IMR-90 (cell line): ENCODE measurements around the gene C16orf92. TPM values are rescaled to one million over a fixed set of nuclear protein-coding genes. Genes with fewer than 3 reads are reported as not detected.

ENCODE experiments used
- ATAC-seq: fragments of 200-7000 bp; cut with Tn5 transposase; 2 replicates; pipeline ENCODE4 v1.9.1; 2020; ENCODE audit warnings: low read depth, mild to moderate bottlenecking, moderate library complexity
- BruUV-seq: library from RNA; stranded (reverse); fragments of 400-500 nt; replicated peaks from 2 replicates; lab custom pipeline; 2021; lab: Mats Ljungman, UMichigan
- CTCF ChIA-PET: fragments of 300-600 bp; formaldehyde crosslinking; extraction: SDS; loops from one replicate; lab custom pipeline; 2021; ENCODE audit warnings: antibody characterized with exemption; lab: Yijun Ruan, JAX
- POLR2A ChIA-PET: fragments of 300-600 bp; sonication (Branson Sonifier 250); formaldehyde crosslinking; loops from one replicate; lab custom pipeline; 2022; ENCODE audit warnings: antibody characterized with exemption; ENCODE audit not compliant: unreplicated experiment; lab: Charles Lee
- DNase-seq: peaks from one replicate; pipeline ENCODE4 v3.0.0; 2013
- H2AFZ ChIP-seq: replicated peaks from 2 replicates; pipeline ENCODE3; 2013; ENCODE audit warnings: low read length, mild to moderate bottlenecking; ENCODE audit not compliant: poor library complexity
- H2AK5ac ChIP-seq: 2 replicates; pipeline ENCODE4 v1.6.1; 2013; ENCODE audit warnings: low read depth, low read length, inconsistent platforms
- H2AK9ac ChIP-seq: replicated peaks from 2 replicates; pipeline ENCODE3; 2013; ENCODE audit warnings: mild to moderate bottlenecking, low read depth, low read length, moderate library complexity; ENCODE audit not compliant: poor library complexity
- H2BK120ac ChIP-seq: 2 replicates; pipeline ENCODE4 v1.6.1; 2013; ENCODE audit warnings: low read depth, low read length, inconsistent platforms
- H2BK15ac ChIP-seq: 3 replicates; pipeline ENCODE4 v1.6.1; 2013; ENCODE audit warnings: low read depth, low read length, inconsistent platforms
- H2BK20ac ChIP-seq: 2 replicates; pipeline ENCODE4 v1.6.1; 2013; ENCODE audit warnings: low read depth, mild to moderate bottlenecking, inconsistent platforms, low read length, moderate library complexity
- H2BK5ac ChIP-seq: 2 replicates; pipeline ENCODE4 v1.6.1; 2013; ENCODE audit warnings: mild to moderate bottlenecking, low read depth, low read length, inconsistent platforms; ENCODE audit not compliant: poor library complexity, severe bottlenecking
- H3K14ac ChIP-seq: replicated peaks from 2 replicates; pipeline ENCODE4 v1.6.1; 2013; ENCODE audit warnings: low read depth, low read length, inconsistent platforms
- H3K18ac ChIP-seq: 2 replicates; pipeline ENCODE4 v1.6.1; 2013; ENCODE audit warnings: low read depth, low read length, control low read depth
- H3K23ac ChIP-seq: 2 replicates; pipeline ENCODE4 v1.6.1; 2013; ENCODE audit warnings: low read depth, low read length, inconsistent platforms
- H3K27ac ChIP-seq: 2 replicates; pipeline ENCODE4 v1.5.1; 2013; ENCODE audit warnings: mild to moderate bottlenecking, control low read depth, low read length; ENCODE audit not compliant: insufficient read depth
- H3K27me3 ChIP-seq: 2 replicates; pipeline ENCODE4 v1.6.1; 2013; ENCODE audit warnings: low read length; ENCODE audit not compliant: control insufficient read depth, insufficient read depth
- H3K36me3 ChIP-seq: 2 replicates; pipeline ENCODE4 v1.6.1; 2013; ENCODE audit warnings: low read length, mixed read lengths; ENCODE audit not compliant: control insufficient read depth, insufficient read depth
- H3K4ac ChIP-seq: 2 replicates; pipeline ENCODE4 v1.6.1; 2013; ENCODE audit warnings: low read depth, low read length, inconsistent platforms
- H3K4me1 ChIP-seq: 2 replicates; pipeline ENCODE4 v1.6.1; 2013; ENCODE audit warnings: low read length, mixed read lengths; ENCODE audit not compliant: control insufficient read depth, insufficient read depth
- H3K4me2 ChIP-seq: 2 replicates; pipeline ENCODE4 v1.6.1; 2013; ENCODE audit warnings: low read depth, mild to moderate bottlenecking, control low read depth, low read length, moderate library complexity
- H3K4me3 ChIP-seq: 2 replicates; pipeline ENCODE4 v1.5.1; 2013; ENCODE audit warnings: low read depth, mild to moderate bottlenecking, control low read depth, low read length, moderate library complexity; ENCODE audit not compliant: insufficient read depth
- H3K56ac ChIP-seq: 2 replicates; pipeline ENCODE4 v1.6.1; 2013; ENCODE audit warnings: low read length, inconsistent platforms; ENCODE audit not compliant: insufficient read depth; ENCODE audit errors: extremely low read depth
- H3K79me1 ChIP-seq, 2 experiments: 2 replicates each; pipeline ENCODE4 v1.6.1; 2013; ENCODE audit warnings: low read length in 2 of 2, inconsistent platforms in 1 of 2, low read depth in 1 of 2
- H3K9ac ChIP-seq: 2 replicates; pipeline ENCODE4 v1.6.1; 2013; ENCODE audit warnings: low read depth, low read length, control low read depth
- H3K9me1 ChIP-seq: 2 replicates; pipeline ENCODE4 v1.6.1; 2013; ENCODE audit warnings: low read length, inconsistent platforms; ENCODE audit not compliant: insufficient read depth
- H3K9me3 ChIP-seq: 2 replicates; pipeline ENCODE4 v1.6.1; 2013; ENCODE audit warnings: low read length; ENCODE audit not compliant: control insufficient read depth, insufficient read depth
- H4K20me1 ChIP-seq: 2 replicates; pipeline ENCODE4 v1.6.1; 2013; ENCODE audit warnings: low read length, inconsistent platforms; ENCODE audit not compliant: insufficient read depth
- H4K5ac ChIP-seq: 2 replicates; pipeline ENCODE4 v1.6.1; 2013; ENCODE audit warnings: mild to moderate bottlenecking, low read depth, low read length, control low read depth
- H4K8ac ChIP-seq, 2 experiments: 2 replicates each; pipeline ENCODE4 v1.6.1; 2013; ENCODE audit warnings: low read depth in 2 of 2, low read length in 2 of 2, control low read depth in 1 of 2, inconsistent platforms in 1 of 2
- H4K91ac ChIP-seq: 2 replicates; pipeline ENCODE4 v1.6.1; 2013; ENCODE audit warnings: low read depth, low read length, inconsistent platforms; ENCODE audit not compliant: insufficient read depth
- BHLHE40 ChIP-seq: fragments of 150-350 bp; IDR thresholded peaks from 2 replicates; pipeline ENCODE4 v1.6.1; 2016; ENCODE audit warnings: mild to moderate bottlenecking, low read depth, low read length
- CHD1 ChIP-seq: IDR thresholded peaks from 2 replicates; pipeline ENCODE4 v1.6.1; 2012; ENCODE audit warnings: low read depth, low read length, improper control_type of control experiment
- FOS ChIP-seq: fragments of 150-350 bp; IDR thresholded peaks from 2 replicates; pipeline ENCODE4 v1.6.1; 2016; ENCODE audit warnings: low read depth, low read length
- MAZ ChIP-seq: IDR thresholded peaks from 2 replicates; pipeline ENCODE4 v1.6.1; 2012; ENCODE audit warnings: low read depth, mild to moderate bottlenecking, low read length, improper control_type of control experiment, moderate library complexity, borderline replicate concordance
- NFE2L2 ChIP-seq: fragments of 150-350 bp; IDR thresholded peaks from 2 replicates; pipeline ENCODE4 v1.6.1; 2016; ENCODE audit warnings: low read depth, mild to moderate bottlenecking, low read length
- POLR2A ChIP-seq: IDR thresholded peaks from 2 replicates; pipeline ENCODE4 v1.6.1; 2012; ENCODE audit warnings: mild to moderate bottlenecking, low read depth, low read length
- RCOR1 ChIP-seq: IDR thresholded peaks from 2 replicates; pipeline ENCODE4 v1.6.1; 2012; ENCODE audit warnings: mild to moderate bottlenecking, low read length, improper control_type of control experiment; ENCODE audit not compliant: insufficient replicate concordance
- WGBS, 2 experiments: methylation state at CpG; one replicate each; pipeline versions ENCODE4 v1.1.5 to v1.1.7; 2013; ENCODE audit warnings: missing lambda C conversion rate in 2 of 2; ENCODE audit not compliant: insufficient read length in 1 of 2; ENCODE audit errors: extremely low coverage in 2 of 2; 5-methylcytosine and 5-hydroxymethylcytosine counted together
- dilution Hi-C: fragments of 300-500 bp; cut with HindIII; formaldehyde crosslinking; loops from one replicate; pipeline ENCODE4 v1.14.3; 2018; ENCODE audit warnings: low sequenced_read_pairs; ENCODE audit not compliant: unreplicated experiment
- in situ Hi-C: fragments of 300-500 bp; cut with MboI; formaldehyde crosslinking; loops from 3 replicates; pipeline ENCODE4 v1.14.3; 2019; ENCODE audit warnings: low sequenced_read_pairs, inconsistent platforms, mixed read lengths
- intact Hi-C: fragments of 100-400 bp; cut with micrococcal nuclease; formaldehyde crosslinking; loops from 2 replicates; pipeline ENCODE4 v1.10.0; 2022
- polyA plus RNA-seq, 3 experiments: library from polyadenylated mRNA; depleted of rRNA; stranded (reverse); fragments of >200 nt; gene quantifications; 2 replicates each; pipeline ENCODE4 v1.2.3, GENCODE V29; 2012; ENCODE audit warnings: low replicate concordance in 1 of 3
- total RNA-seq: library from RNA; depleted of rRNA; stranded (reverse); fragments of >200 nt; gene quantifications from 2 replicates; pipeline ENCODE4 v1.2.3, GENCODE V29; 2012
- TF ChIP-seq, protein P1 (sequence below): fragments of 150-350 bp; IDR thresholded peaks from 2 replicates; pipeline ENCODE4 v1.6.1; 2016; ENCODE audit warnings: low read depth, mild to moderate bottlenecking, low read length, moderate library complexity, borderline replicate concordance
- TF ChIP-seq, protein P2 (sequence below): fragments of 150-350 bp; IDR thresholded peaks from 2 replicates; pipeline ENCODE4 v1.6.1; 2017; ENCODE audit warnings: mild to moderate bottlenecking, antibody characterized with exemption, low read length, low read depth
- TF ChIP-seq, protein P3 (sequence below): conservative IDR thresholded peaks from 2 replicates; pipeline ENCODE4 v1.5.1; 2012; ENCODE audit warnings: mild to moderate bottlenecking, low read depth, low read length, improper control_type of control experiment

The C16orf92 gene
- total and polyA plus RNA-seq, 2 of the 4 experiments (the other 2 are of a cell fraction), result not detected

DNA sequence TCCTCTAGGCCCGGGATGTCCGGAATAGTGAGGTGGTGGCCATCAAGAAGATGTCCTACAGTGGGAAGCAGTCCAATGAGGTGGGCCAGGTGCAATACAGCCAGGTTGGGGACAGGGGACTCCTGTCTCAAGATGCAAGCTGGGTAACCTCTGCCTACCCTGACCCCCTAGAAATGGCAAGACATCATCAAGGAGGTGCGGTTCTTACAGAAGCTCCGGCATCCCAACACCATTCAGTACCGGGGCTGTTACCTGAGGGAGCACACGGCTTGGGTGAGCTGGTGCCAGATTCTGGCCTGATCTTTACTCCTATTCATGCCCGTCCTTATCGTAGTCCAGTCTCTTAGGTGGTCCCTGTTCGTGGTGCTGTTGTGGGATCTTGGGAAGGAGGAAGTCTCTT, 44.9 kb upstream of the C16orf92 start:
- CTCF ChIA-PET, result no interaction called here
- Histone ChIP-seq H3K14ac (no peak overlapping the region), H3K9ac (no peak overlapping the region), H3K4me2 (no peak overlapping the region), H4K20me1 (peaks cover 44% of the 10 kb centered on the region), H2AFZ (no peak overlapping the region), H2AK5ac (no peak overlapping the region), H3K23ac (no peak overlapping the region), H3K56ac (no peak overlapping the region), H2BK15ac (no peak overlapping the region), H3K9me3 (no peaks in the 10 kb centered on the region), H3K27me3 (no peaks in the 10 kb centered on the region), H2BK5ac (no peak overlapping the region), H3K79me1 (peaks cover 11 to 71% of the 10 kb centered on the region in 2 experiments), H3K4me3 (no peak overlapping the region), H3K9me1 (peaks cover 28% of the 10 kb centered on the region), H4K8ac (no peak overlapping the region), H3K27ac (no peak overlapping the region), H3K4me1 (peaks cover 13% of the 10 kb centered on the region; the same call in 1 of the 2 replicates), H4K5ac (no peak overlapping the region), H3K4ac (no peak overlapping the region), H2BK20ac (no peak overlapping the region), H2BK120ac (no peak overlapping the region), H3K36me3 (peaks cover 43% of the 10 kb centered on the region), H4K91ac (no peak overlapping the region), H2AK9ac (no peak overlapping the region), H3K18ac (no peak overlapping the region)
- dilution Hi-C loops (no loop called here), in situ Hi-C loops (no loop called here), intact Hi-C loops (no loop called here)
- DNase-seq, result no peak
- no TSS peak for BruUV-seq
- ATAC-seq, result no peak
- WGBS, 2 experiments, result 96% methylated on average over 5 of the region's 9 CpGs; no CpG with 5 or more reads in 1 of the 2 experiments
- POLR2A ChIA-PET, result no interaction called here
- TF ChIP-seq NFE2L2 (no peak), BHLHE40 (no peak), RCOR1 (no peak), MAZ (no peak), CHD1 (no peak), FOS (no peak), POLR2A (no peak)
- TF ChIP-seq, protein P1, sequence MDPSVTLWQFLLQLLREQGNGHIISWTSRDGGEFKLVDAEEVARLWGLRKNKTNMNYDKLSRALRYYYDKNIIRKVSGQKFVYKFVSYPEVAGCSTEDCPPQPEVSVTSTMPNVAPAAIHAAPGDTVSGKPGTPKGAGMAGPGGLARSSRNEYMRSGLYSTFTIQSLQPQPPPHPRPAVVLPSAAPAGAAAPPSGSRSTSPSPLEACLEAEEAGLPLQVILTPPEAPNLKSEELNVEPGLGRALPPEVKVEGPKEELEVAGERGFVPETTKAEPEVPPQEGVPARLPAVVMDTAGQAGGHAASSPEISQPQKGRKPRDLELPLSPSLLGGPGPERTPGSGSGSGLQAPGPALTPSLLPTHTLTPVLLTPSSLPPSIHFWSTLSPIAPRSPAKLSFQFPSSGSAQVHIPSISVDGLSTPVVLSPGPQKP, result no peak
- TF ChIP-seq, protein P2, sequence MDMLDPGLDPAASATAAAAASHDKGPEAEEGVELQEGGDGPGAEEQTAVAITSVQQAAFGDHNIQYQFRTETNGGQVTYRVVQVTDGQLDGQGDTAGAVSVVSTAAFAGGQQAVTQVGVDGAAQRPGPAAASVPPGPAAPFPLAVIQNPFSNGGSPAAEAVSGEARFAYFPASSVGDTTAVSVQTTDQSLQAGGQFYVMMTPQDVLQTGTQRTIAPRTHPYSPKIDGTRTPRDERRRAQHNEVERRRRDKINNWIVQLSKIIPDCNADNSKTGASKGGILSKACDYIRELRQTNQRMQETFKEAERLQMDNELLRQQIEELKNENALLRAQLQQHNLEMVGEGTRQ, result no peak
- TF ChIP-seq, protein P3, sequence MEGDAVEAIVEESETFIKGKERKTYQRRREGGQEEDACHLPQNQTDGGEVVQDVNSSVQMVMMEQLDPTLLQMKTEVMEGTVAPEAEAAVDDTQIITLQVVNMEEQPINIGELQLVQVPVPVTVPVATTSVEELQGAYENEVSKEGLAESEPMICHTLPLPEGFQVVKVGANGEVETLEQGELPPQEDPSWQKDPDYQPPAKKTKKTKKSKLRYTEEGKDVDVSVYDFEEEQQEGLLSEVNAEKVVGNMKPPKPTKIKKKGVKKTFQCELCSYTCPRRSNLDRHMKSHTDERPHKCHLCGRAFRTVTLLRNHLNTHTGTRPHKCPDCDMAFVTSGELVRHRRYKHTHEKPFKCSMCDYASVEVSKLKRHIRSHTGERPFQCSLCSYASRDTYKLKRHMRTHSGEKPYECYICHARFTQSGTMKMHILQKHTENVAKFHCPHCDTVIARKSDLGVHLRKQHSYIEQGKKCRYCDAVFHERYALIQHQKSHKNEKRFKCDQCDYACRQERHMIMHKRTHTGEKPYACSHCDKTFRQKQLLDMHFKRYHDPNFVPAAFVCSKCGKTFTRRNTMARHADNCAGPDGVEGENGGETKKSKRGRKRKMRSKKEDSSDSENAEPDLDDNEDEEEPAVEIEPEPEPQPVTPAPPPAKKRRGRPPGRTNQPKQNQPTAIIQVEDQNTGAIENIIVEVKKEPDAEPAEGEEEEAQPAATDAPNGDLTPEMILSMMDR, result no peak
